Stimulated activated CD4-positive, alpha-beta T cell treated with anti-CD3 and anti-CD28 coated beads, Interleukin-1b, Interleukin-23, amount 100 ng/mL, for 4 hours (primary cell): ENCODE measurements around the gene IRF3.
"Not testable (repeated sequence)": the region's sequence is repeated elsewhere in the genome, so short reads cannot be mapped to it uniquely, and the experiment has no call there.

Experiments
- DNase-seq, 2 donors: peaks; one replicate each; pipeline ENCODE4 v3.0.0-alpha.2; 2020; ENCODE audit warnings: low read depth in 2 of 2

The IRF3 gene

GRCh38 chr19:49617860-49618259 is 47.8 kb downstream of the IRF3 start:
- not testable (repeated sequence) for DNase-seq

- no peak for DNase-seq
Measured at GRCh38 chr19:49616945-49617344, 48.7 kb downstream of the IRF3 start.

DNA sequence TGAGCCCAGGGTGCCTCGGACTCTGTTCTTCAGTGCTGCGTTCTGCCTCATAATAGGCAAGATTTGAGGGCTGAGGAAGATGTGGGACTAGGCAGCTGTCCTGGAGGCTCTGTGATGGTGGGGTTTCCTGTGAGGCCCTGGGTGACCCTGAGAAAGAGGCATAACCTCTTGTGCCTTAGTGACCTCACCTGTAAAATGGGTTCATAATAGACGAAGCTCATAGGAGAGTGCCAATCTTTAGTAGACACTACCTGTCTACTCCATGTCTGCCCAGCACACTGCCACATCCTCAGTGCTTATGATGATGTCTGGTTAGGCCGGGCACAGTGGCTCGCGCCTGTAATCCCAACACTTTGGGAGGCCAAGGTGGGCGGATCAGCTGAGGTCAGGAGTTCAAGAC is 49.1 kb downstream of the IRF3 start:
- no peak for DNase-seq

GRCh38 chr19:49615861-49616260 is 49.8 kb downstream of the IRF3 start:
- no peak for DNase-seq

GRCh38 chr19:49614096-49614833 is 51.4 kb downstream of the IRF3 start:
- no peak for DNase-seq

GRCh38 chr19:49613374-49613773 is 52.3 kb downstream of the IRF3 start:
- DNase-seq: no peak
